Caco-2 (cell line): ENCODE measurements around the gene BOLL. TPM values are rescaled to one million over a fixed set of nuclear protein-coding genes. Genes with fewer than 3 reads are reported as not detected.

Experiments used
- BruUV-seq: library from RNA; stranded (reverse); fragments of 400-500 nt; replicated peaks from 2 replicates; lab custom pipeline; 2021; lab: Mats Ljungman, UMichigan
- CTCF ChIA-PET: fragments of 300-600 bp; sonication (Branson Sonifier 250); formaldehyde crosslinking; loops from one replicate; lab custom pipeline; 2022; ENCODE audit warnings: antibody characterized with exemption; lab: Charles Lee
- POLR2A ChIA-PET: fragments of 300-600 bp; sonication (Branson Sonifier 250); formaldehyde crosslinking; loops from one replicate; lab custom pipeline; 2022; ENCODE audit warnings: antibody characterized with exemption; lab: Charles Lee
- DNase-seq, 2 experiments: peaks; one replicate each; pipeline versions ENCODE4 v3.0.0 to v3.0.0-alpha.2; 2020 to 2022
- H3K27me3 ChIP-seq: replicated peaks from 2 replicates; pipeline ENCODE4 v1.6.0; 2011; ENCODE audit warnings: low read length; ENCODE audit not compliant: control insufficient read depth, insufficient read depth
- H3K36me3 ChIP-seq: 2 replicates; pipeline ENCODE4 v1.5.1; 2011; ENCODE audit warnings: low read length; ENCODE audit not compliant: control insufficient read depth, insufficient read depth
- H3K4me1 ChIP-seq: fragments of 250-450 bp; sonication (Bioruptor Pico); 2 replicates; pipeline ENCODE4 v1.5.1; 2020; ENCODE audit warnings: mild to moderate bottlenecking
- H3K4me3 ChIP-seq: 2 replicates; pipeline ENCODE4 v1.5.1; 2011; ENCODE audit warnings: low read depth, mild to moderate bottlenecking, control low read depth, low read length
- H3K9me3 ChIP-seq: fragments of 250-450 bp; sonication (Bioruptor Pico); 2 replicates; pipeline ENCODE4 v1.5.1; 2020; ENCODE audit warnings: mild to moderate bottlenecking, moderate library complexity
- H3K27ac Mint-ChIP-seq: one replicate; pipeline ENCODE4 v1.8.0; 2022; ENCODE audit warnings: mixed read lengths; ENCODE audit not compliant: unreplicated experiment
- H3K27me3 Mint-ChIP-seq: one replicate; pipeline ENCODE4 v1.8.0; 2022; ENCODE audit warnings: mixed read lengths; ENCODE audit not compliant: insufficient read depth, unreplicated experiment
- H3K36me3 Mint-ChIP-seq: one replicate; pipeline ENCODE4 v1.8.0; 2022; ENCODE audit warnings: mild to moderate bottlenecking, mixed read lengths; ENCODE audit not compliant: insufficient read depth, unreplicated experiment
- H3K4me1 Mint-ChIP-seq: one replicate; pipeline ENCODE4 v1.8.0; 2022; ENCODE audit warnings: low read depth, mixed read lengths; ENCODE audit not compliant: unreplicated experiment
- H3K4me3 Mint-ChIP-seq: one replicate; pipeline ENCODE4 v1.8.0; 2022; ENCODE audit warnings: mild to moderate bottlenecking, moderate library complexity, mixed read lengths; ENCODE audit not compliant: unreplicated experiment
- H3K9me3 Mint-ChIP-seq: one replicate; pipeline ENCODE4 v1.8.0; 2022; ENCODE audit warnings: mixed read lengths; ENCODE audit not compliant: unreplicated experiment
- CTCF ChIP-seq, 2 experiments: fragments of 200-600 bp in 1 of 2; IDR thresholded peaks; 1 replicate in 1 of 2; 2 replicates in 1 of 2; pipeline versions ENCODE4 v1.5.1 to v1.8.0; 2011 to 2022; ENCODE audit warnings: antibody characterized with exemption in 1 of 2, control low read depth in 1 of 2, inconsistent platforms in 1 of 2, low read depth in 1 of 2, low read length in 1 of 2, mild to moderate bottlenecking in 1 of 2, moderate library complexity in 1 of 2; ENCODE audit not compliant: insufficient read depth in 1 of 2, severe bottlenecking in 1 of 2, unreplicated experiment in 1 of 2
- intact Hi-C: fragments of 100-400 bp; cut with micrococcal nuclease; formaldehyde crosslinking; loops from one replicate; pipeline ENCODE4 v1.10.0; 2022; ENCODE audit not compliant: unreplicated experiment
- total RNA-seq: library from RNA; stranded (reverse); gene quantifications from 2 replicates; pipeline ENCODE4 v1.2.3, GENCODE V29; 2022

Gene BOLL
- total RNA-seq, 1 experiment from 2014 or later = not detected

GRCh38 chr2:197727011-197727410 lies 58.1 kb downstream of the BOLL start:
- Histone ChIP-seq H3K27me3 (no peaks in the 10 kb centered on the region), H3K36me3 (no peaks in the 10 kb centered on the region), H3K9me3 (no peaks in the 10 kb centered on the region), H3K4me1 (no peaks in the 10 kb centered on the region), H3K4me3 (no peak overlapping the region)
- CTCF ChIA-PET = interaction anchor here (0.6 kb wide), 2 partner anchors 593 to 1382 kb away, joined by 3 to 5 read pairs; no protein-coding TSS in a partner anchor
- no TSS peak for BruUV-seq
- DNase-seq = no peak
- peaks cover 9% of the 10 kb centered on the region for H3K9me3 Mint-ChIP-seq
- intact Hi-C loops = no loop called here
- H3K4me1 Mint-ChIP-seq = no peaks in the 10 kb centered on the region
- TF ChIP-seq CTCF (IDR thresholded peaks at IDR 0.05; ENCODE audit: insufficient read depth in 1 of 2, low read depth in 1 of 2, low read length in 1 of 2, severe bottlenecking in 1 of 2, unreplicated experiment in 1 of 2) = no peak
- no peak overlapping the region for H3K27ac Mint-ChIP-seq
- H3K27me3 Mint-ChIP-seq = no peaks in the 10 kb centered on the region
- no peak overlapping the region for H3K4me3 Mint-ChIP-seq
- H3K36me3 Mint-ChIP-seq = no peaks in the 10 kb centered on the region
- POLR2A ChIA-PET = no interaction called here

GRCh38 chr2:197717863-197718262 lies 67.3 kb downstream of the BOLL start:
- Mint-ChIP-seq H3K27ac (no peak overlapping the region), H3K9me3 (no peaks in the 10 kb centered on the region), H3K4me3 (no peak overlapping the region), H3K27me3 (no peaks in the 10 kb centered on the region), H3K4me1 (no peaks in the 10 kb centered on the region), H3K36me3 (peaks cover 4% of the 10 kb centered on the region)
- no peak for DNase-seq
- no peak for TF ChIP-seq CTCF (IDR thresholded peaks at IDR 0.05; ENCODE audit: insufficient read depth in 1 of 2, low read depth in 1 of 2, low read length in 1 of 2, severe bottlenecking in 1 of 2, unreplicated experiment in 1 of 2)
- H3K4me3 ChIP-seq = no peak overlapping the region
- intact Hi-C loops = no loop called here
- H3K27me3 ChIP-seq = no peaks in the 10 kb centered on the region
- ChIA-PET POLR2A (no interaction called here), CTCF (no interaction called here)
- peaks cover 4% of the 10 kb centered on the region; the same call in 1 of the 2 replicates for H3K9me3 ChIP-seq
- H3K4me1 ChIP-seq = no peaks in the 10 kb centered on the region
- BruUV-seq = no TSS peak
- no peaks in the 10 kb centered on the region for H3K36me3 ChIP-seq

- Histone ChIP-seq H3K36me3 (no peaks in the 10 kb centered on the region), H3K9me3 (peaks cover 4% of the 10 kb centered on the region; the same call in 1 of the 2 replicates), H3K4me1 (peaks cover 5% of the 10 kb centered on the region; the same call in 1 of the 2 replicates), H3K4me3 (no peak overlapping the region), H3K27me3 (no peaks in the 10 kb centered on the region)
- Mint-ChIP-seq H3K27ac (no peak overlapping the region), H3K27me3 (no peaks in the 10 kb centered on the region), H3K4me3 (no peak overlapping the region), H3K4me1 (no peaks in the 10 kb centered on the region), H3K36me3 (peaks cover 21% of the 10 kb centered on the region), H3K9me3 (no peaks in the 10 kb centered on the region)
- DNase-seq = no peak
- ChIA-PET CTCF (no interaction called here), POLR2A (no interaction called here)
- intact Hi-C loops = no loop called here
- TF ChIP-seq CTCF (IDR thresholded peaks at IDR 0.05; ENCODE audit: insufficient read depth in 1 of 2, low read depth in 1 of 2, low read length in 1 of 2, severe bottlenecking in 1 of 2, unreplicated experiment in 1 of 2) = no peak
- no TSS peak for BruUV-seq
Observed at GRCh38 chr2:197713271-197713670, 71.8 kb downstream of the BOLL start.
